H1 (cell line): Measurements from ENCODE around the gene PGLYRP1. TPM values are rescaled to one million over a fixed set of nuclear protein-coding genes. Genes with fewer than 3 reads are reported as not detected.

ENCODE experiments used
- JUND ChIP-seq: IDR thresholded peaks from 2 replicates; pipeline ENCODE4 v1.6.1; 2011; ENCODE audit warnings: mild to moderate bottlenecking, improper control_type of control experiment, low read length
- KDM4A ChIP-seq: IDR thresholded peaks from one replicate; pipeline ENCODE4 v1.7.1; 2012; ENCODE audit warnings: low read depth, mild to moderate bottlenecking, moderate library complexity, low read length, inconsistent platforms; ENCODE audit not compliant: severe bottlenecking
- POLR2A ChIP-seq, 2 experiments: IDR thresholded peaks; 1 replicate in 1 of 2; 2 replicates in 1 of 2; pipeline ENCODE4 v1.6.1; 2011; ENCODE audit warnings: low read depth in 2 of 2, low read length in 2 of 2, mild to moderate bottlenecking in 2 of 2; ENCODE audit errors: control extremely low read depth in 1 of 2
- YY1 ChIP-seq: IDR thresholded peaks from 2 replicates; pipeline ENCODE4 v1.6.1; 2011; ENCODE audit warnings: low read depth, mild to moderate bottlenecking, low read length
- polyA plus RNA-seq, 7 experiments: library from polyadenylated mRNA; depleted of rRNA in 3 of 7; stranded (reverse) in 5 of 7; unstranded in 2 of 7; fragments of >200 nt in 5 of 7; fragments of 200-250 nt in 2 of 7; gene quantifications; 1 replicate in 5 of 7; 2 replicates in 1 of 7; 4 replicates in 1 of 7; pipeline versions ENCODE4 v1.2.1 to v1.2.3, GENCODE V29; 2011 to 2013; ENCODE audit warnings: missing spikeins in 2 of 7, mixed read lengths in 2 of 7
- total RNA-seq: library from RNA; stranded (reverse); fragmentation: NEBNext Ultra II Directional; extraction: Animal tissue kit (Norgen Biotek cat#: 25700); gene quantifications from 2 replicates; pipeline ENCODE4 v1.2.1, GENCODE V29; 2021
- TF ChIP-seq, protein P1 (sequence below): fragments of 300-600 bp; sonication (generic); IDR thresholded peaks from 2 replicates; pipeline ENCODE4 v1.7.1; 2012; ENCODE audit warnings: low read length, moderate library complexity, mild to moderate bottlenecking, inconsistent platforms; ENCODE audit not compliant: insufficient replicate concordance
- TF ChIP-seq, protein P2 (sequence below): IDR thresholded peaks from 2 replicates; pipeline ENCODE4 v1.6.1; 2011; ENCODE audit warnings: low read length, improper control_type of control experiment

The PGLYRP1 gene
- total and polyA plus RNA-seq, 2 of the 8 experiments (the other 6 are each of a cell fraction or from before 2014, with no cell fraction given): not detected

DNA sequence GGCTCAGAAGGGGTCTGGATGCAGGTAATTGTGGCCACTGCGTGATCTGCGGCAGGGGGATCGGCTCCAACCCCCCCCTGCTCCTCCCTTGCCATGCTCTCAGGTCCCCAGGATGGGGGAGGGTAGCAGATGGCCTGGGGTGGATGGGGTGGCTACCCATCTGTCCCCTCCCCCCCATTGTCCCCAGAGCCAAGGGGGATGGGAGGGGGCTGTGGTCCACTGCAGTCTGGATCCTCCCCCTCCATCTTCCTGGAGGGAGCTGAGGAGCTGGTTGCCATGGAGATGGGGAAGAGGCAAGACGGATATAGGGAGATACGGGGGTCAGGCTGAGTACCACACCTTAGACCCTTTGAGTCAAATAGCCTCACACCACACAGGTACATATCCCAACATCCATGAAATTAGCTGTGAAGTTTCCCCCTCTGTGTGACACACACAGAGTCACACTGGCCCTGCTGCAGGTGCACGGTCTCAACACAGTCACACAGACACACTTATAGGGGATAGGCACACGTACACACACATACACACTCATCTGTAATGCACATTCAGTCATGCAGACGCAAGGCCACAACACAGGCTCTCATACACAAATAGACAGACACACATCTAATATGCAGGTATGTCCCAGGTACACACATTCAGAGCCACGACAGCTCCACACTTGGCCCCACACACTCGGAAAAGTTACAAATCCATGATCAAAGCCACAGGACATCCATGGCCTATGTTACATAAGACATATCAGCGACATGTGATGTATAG is 47.4 kb downstream of the PGLYRP1 start (continued):
- TF ChIP-seq, protein P1, sequence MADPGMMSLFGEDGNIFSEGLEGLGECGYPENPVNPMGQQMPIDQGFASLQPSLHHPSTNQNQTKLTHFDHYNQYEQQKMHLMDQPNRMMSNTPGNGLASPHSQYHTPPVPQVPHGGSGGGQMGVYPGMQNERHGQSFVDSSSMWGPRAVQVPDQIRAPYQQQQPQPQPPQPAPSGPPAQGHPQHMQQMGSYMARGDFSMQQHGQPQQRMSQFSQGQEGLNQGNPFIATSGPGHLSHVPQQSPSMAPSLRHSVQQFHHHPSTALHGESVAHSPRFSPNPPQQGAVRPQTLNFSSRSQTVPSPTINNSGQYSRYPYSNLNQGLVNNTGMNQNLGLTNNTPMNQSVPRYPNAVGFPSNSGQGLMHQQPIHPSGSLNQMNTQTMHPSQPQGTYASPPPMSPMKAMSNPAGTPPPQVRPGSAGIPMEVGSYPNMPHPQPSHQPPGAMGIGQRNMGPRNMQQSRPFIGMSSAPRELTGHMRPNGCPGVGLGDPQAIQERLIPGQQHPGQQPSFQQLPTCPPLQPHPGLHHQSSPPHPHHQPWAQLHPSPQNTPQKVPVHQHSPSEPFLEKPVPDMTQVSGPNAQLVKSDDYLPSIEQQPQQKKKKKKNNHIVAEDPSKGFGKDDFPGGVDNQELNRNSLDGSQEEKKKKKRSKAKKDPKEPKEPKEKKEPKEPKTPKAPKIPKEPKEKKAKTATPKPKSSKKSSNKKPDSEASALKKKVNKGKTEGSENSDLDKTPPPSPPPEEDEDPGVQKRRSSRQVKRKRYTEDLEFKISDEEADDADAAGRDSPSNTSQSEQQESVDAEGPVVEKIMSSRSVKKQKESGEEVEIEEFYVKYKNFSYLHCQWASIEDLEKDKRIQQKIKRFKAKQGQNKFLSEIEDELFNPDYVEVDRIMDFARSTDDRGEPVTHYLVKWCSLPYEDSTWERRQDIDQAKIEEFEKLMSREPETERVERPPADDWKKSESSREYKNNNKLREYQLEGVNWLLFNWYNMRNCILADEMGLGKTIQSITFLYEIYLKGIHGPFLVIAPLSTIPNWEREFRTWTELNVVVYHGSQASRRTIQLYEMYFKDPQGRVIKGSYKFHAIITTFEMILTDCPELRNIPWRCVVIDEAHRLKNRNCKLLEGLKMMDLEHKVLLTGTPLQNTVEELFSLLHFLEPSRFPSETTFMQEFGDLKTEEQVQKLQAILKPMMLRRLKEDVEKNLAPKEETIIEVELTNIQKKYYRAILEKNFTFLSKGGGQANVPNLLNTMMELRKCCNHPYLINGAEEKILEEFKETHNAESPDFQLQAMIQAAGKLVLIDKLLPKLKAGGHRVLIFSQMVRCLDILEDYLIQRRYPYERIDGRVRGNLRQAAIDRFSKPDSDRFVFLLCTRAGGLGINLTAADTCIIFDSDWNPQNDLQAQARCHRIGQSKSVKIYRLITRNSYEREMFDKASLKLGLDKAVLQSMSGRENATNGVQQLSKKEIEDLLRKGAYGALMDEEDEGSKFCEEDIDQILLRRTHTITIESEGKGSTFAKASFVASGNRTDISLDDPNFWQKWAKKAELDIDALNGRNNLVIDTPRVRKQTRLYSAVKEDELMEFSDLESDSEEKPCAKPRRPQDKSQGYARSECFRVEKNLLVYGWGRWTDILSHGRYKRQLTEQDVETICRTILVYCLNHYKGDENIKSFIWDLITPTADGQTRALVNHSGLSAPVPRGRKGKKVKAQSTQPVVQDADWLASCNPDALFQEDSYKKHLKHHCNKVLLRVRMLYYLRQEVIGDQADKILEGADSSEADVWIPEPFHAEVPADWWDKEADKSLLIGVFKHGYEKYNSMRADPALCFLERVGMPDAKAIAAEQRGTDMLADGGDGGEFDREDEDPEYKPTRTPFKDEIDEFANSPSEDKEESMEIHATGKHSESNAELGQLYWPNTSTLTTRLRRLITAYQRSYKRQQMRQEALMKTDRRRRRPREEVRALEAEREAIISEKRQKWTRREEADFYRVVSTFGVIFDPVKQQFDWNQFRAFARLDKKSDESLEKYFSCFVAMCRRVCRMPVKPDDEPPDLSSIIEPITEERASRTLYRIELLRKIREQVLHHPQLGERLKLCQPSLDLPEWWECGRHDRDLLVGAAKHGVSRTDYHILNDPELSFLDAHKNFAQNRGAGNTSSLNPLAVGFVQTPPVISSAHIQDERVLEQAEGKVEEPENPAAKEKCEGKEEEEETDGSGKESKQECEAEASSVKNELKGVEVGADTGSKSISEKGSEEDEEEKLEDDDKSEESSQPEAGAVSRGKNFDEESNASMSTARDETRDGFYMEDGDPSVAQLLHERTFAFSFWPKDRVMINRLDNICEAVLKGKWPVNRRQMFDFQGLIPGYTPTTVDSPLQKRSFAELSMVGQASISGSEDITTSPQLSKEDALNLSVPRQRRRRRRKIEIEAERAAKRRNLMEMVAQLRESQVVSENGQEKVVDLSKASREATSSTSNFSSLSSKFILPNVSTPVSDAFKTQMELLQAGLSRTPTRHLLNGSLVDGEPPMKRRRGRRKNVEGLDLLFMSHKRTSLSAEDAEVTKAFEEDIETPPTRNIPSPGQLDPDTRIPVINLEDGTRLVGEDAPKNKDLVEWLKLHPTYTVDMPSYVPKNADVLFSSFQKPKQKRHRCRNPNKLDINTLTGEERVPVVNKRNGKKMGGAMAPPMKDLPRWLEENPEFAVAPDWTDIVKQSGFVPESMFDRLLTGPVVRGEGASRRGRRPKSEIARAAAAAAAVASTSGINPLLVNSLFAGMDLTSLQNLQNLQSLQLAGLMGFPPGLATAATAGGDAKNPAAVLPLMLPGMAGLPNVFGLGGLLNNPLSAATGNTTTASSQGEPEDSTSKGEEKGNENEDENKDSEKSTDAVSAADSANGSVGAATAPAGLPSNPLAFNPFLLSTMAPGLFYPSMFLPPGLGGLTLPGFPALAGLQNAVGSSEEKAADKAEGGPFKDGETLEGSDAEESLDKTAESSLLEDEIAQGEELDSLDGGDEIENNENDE: no peak
- no peak for TF ChIP-seq YY1
- TF ChIP-seq, protein P2, sequence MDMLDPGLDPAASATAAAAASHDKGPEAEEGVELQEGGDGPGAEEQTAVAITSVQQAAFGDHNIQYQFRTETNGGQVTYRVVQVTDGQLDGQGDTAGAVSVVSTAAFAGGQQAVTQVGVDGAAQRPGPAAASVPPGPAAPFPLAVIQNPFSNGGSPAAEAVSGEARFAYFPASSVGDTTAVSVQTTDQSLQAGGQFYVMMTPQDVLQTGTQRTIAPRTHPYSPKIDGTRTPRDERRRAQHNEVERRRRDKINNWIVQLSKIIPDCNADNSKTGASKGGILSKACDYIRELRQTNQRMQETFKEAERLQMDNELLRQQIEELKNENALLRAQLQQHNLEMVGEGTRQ: no peak
- TF ChIP-seq POLR2A (IDR thresholded peaks at IDR 0.05; ENCODE audit: control extremely low read depth in 1 of 2, low read depth in 2 of 2, low read length in 2 of 2): no peak
- no peak for TF ChIP-seq KDM4A
- no peak for TF ChIP-seq JUND
- TF ChIP-seq, all 59 proteins: peak for 0
